Stimulated activated naive CD8-positive, alpha-beta T cell treated with anti-CD3 and anti-CD28 coated beads, Interleukin-15, Interleukin-2, amounts not matched to agents 100 ng/mL and 50 ng/mL, for 24 hours (primary cell): ENCODE measurements around the gene SUGP2.

ENCODE experiments used
- H3K27ac Mint-ChIP-seq: one replicate; pipeline ENCODE4 v1.8.0; 2021; ENCODE audit warnings: mild to moderate bottlenecking, mixed read lengths
- H3K27me3 Mint-ChIP-seq: one replicate; pipeline ENCODE4 v1.8.0; 2021; ENCODE audit warnings: mixed read lengths
- H3K36me3 Mint-ChIP-seq: one replicate; pipeline ENCODE4 v1.8.0; 2021; ENCODE audit warnings: low read depth, mixed read lengths
- H3K4me1 Mint-ChIP-seq: one replicate; pipeline ENCODE4 v1.8.0; 2021; ENCODE audit warnings: low read depth, mixed read lengths
- H3K4me3 Mint-ChIP-seq: one replicate; pipeline ENCODE4 v1.8.0; 2021; ENCODE audit warnings: mild to moderate bottlenecking, mixed read lengths
- H3K9me3 Mint-ChIP-seq: one replicate; pipeline ENCODE4 v1.8.0; 2021; ENCODE audit warnings: mixed read lengths

SUGP2 gene

GRCh38 chr19:19051478-19052213, 18.3 kb upstream of the SUGP2 start:
- H3K36me3 Mint-ChIP-seq = peaks cover 54% of the 10 kb centered on the region
- H3K9me3 Mint-ChIP-seq = no peaks in the 10 kb centered on the region
- no peaks in the 10 kb centered on the region for H3K4me1 Mint-ChIP-seq
- no peak overlapping the region for H3K27ac Mint-ChIP-seq
- H3K4me3 Mint-ChIP-seq = no peak overlapping the region
- no peaks in the 10 kb centered on the region for H3K27me3 Mint-ChIP-seq

- H3K4me1 Mint-ChIP-seq = no peaks in the 10 kb centered on the region
- H3K36me3 Mint-ChIP-seq = peaks cover 51% of the 10 kb centered on the region
- H3K4me3 Mint-ChIP-seq = no peak overlapping the region
- H3K27ac Mint-ChIP-seq = no peak overlapping the region
- no peaks in the 10 kb centered on the region for H3K27me3 Mint-ChIP-seq
- H3K9me3 Mint-ChIP-seq = no peaks in the 10 kb centered on the region
Observed at GRCh38 chr19:19050731-19051130, 17.4 kb upstream of the SUGP2 start.

DNA sequence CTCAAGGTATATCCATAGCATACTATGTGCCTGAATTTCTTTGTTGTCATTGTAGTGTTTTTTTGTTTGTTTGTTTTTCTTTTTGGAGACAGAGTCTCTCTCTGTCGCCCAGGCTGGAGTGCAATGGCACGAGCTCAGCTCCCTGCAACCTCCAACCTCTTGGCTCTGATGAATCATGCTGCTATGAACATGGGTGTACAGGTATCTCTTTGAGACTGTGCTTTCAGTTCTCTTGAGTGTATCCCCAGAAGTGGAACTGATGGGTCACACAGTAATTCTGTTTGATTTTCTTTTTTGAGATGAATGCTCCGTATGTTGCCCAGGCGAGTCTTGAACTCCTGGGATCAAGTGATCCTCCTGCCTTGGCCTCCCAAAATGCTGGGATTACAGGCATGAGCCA, 16.8 kb upstream of the SUGP2 start:
- Mint-ChIP-seq H3K4me1 (no peaks in the 10 kb centered on the region), H3K9me3 (no peaks in the 10 kb centered on the region), H3K4me3 (no peak overlapping the region), H3K27ac (no peak overlapping the region), H3K36me3 (peaks cover 51% of the 10 kb centered on the region), H3K27me3 (no peaks in the 10 kb centered on the region)

- peaks cover 53% of the 10 kb centered on the region for H3K36me3 Mint-ChIP-seq
- no peaks in the 10 kb centered on the region for H3K9me3 Mint-ChIP-seq
- H3K4me1 Mint-ChIP-seq = no peaks in the 10 kb centered on the region
- H3K27ac Mint-ChIP-seq = no peak overlapping the region
- H3K27me3 Mint-ChIP-seq = no peaks in the 10 kb centered on the region
- no peak overlapping the region for H3K4me3 Mint-ChIP-seq
Observed at GRCh38 chr19:19049406-19049805, 16.1 kb upstream of the SUGP2 start.

- Mint-ChIP-seq H3K4me3 (no peak overlapping the region), H3K4me1 (peaks cover 18% of the 10 kb centered on the region), H3K27me3 (no peaks in the 10 kb centered on the region), H3K9me3 (no peaks in the 10 kb centered on the region), H3K27ac (no peak overlapping the region), H3K36me3 (peaks cover 45% of the 10 kb centered on the region)
Observed at GRCh38 chr19:19043881-19044280, 10.6 kb upstream of the SUGP2 start.

DNA sequence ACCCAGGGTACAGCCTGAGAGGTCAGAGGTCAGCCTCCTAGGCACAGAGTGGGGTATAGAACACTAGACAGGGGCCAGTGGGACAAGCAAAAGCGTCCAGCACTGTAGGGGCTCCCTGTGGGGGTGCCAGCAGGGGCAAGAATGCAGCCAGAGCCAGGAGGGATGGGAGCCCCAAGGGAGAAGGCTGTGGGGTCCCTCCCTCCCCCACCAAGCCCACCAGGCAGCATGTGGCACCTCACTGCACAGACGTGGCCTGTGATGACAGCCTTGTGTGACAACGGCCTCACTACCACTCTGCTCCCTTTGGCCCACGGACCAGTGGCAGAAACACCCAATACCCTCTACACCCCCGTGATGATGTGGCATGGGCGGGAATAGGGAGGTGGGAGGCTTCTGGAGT, 10.2 kb upstream of the SUGP2 start:
- Mint-ChIP-seq H3K4me1 (peaks cover 18% of the 10 kb centered on the region), H3K4me3 (no peak overlapping the region), H3K9me3 (no peaks in the 10 kb centered on the region), H3K27ac (no peak overlapping the region), H3K36me3 (peaks cover 42% of the 10 kb centered on the region), H3K27me3 (no peaks in the 10 kb centered on the region)

DNA sequence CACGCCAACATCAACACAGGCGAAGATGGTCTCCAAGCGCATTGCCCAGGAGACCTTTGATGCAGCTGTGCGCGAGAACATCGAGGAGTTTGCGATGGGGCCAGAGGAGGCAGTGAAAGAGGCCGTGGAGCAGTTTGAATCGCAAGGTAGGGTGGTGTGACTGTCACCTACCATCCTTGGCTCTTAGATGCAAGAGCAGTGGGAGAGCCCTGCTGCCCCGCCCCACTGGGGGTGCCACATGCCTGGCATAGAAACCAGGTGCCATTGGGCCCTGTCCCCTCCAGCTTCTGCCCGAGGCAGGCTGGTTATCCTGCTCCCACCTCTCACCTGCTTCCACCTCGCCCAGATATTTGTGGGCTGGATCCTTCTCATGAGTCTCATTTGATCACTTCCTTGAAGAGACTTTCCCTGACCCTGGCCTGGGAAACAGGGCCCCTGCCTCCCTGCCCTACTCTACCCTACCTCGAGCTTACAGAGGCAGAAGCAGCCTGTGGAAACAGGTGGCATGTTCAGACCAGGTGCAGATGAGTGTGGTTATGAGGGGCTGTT, 9.5 kb upstream of the SUGP2 start:
- Mint-ChIP-seq H3K4me3 (no peak overlapping the region), H3K27ac (no peak overlapping the region), H3K27me3 (no peaks in the 10 kb centered on the region), H3K4me1 (peaks cover 18% of the 10 kb centered on the region), H3K9me3 (no peaks in the 10 kb centered on the region), H3K36me3 (peaks cover 39% of the 10 kb centered on the region)

GRCh38 chr19:19040417-19040816, 7.1 kb upstream of the SUGP2 start:
- H3K9me3 Mint-ChIP-seq = no peaks in the 10 kb centered on the region
- no peak overlapping the region for H3K4me3 Mint-ChIP-seq
- no peaks in the 10 kb centered on the region for H3K27me3 Mint-ChIP-seq
- peaks cover 53% of the 10 kb centered on the region for H3K36me3 Mint-ChIP-seq
- peaks cover 29% of the 10 kb centered on the region for H3K4me1 Mint-ChIP-seq
- H3K27ac Mint-ChIP-seq = no peak overlapping the region

GRCh38 chr19:19039901-19040300, 6.6 kb upstream of the SUGP2 start:
- no peaks in the 10 kb centered on the region for H3K9me3 Mint-ChIP-seq
- H3K36me3 Mint-ChIP-seq = peaks cover 48% of the 10 kb centered on the region
- peak overlapping the region; percentile 63 for H3K27ac Mint-ChIP-seq
- no peak overlapping the region for H3K4me3 Mint-ChIP-seq
- no peaks in the 10 kb centered on the region for H3K27me3 Mint-ChIP-seq
- peaks cover 29% of the 10 kb centered on the region for H3K4me1 Mint-ChIP-seq

- Mint-ChIP-seq H3K27me3 (no peaks in the 10 kb centered on the region), H3K4me3 (peak overlapping the region; percentile 91), H3K27ac (peak overlapping the region; percentile 96), H3K4me1 (peaks cover 43% of the 10 kb centered on the region), H3K9me3 (no peaks in the 10 kb centered on the region), H3K36me3 (peaks cover 53% of the 10 kb centered on the region)
Observed at GRCh38 chr19:19034204-19034624, 897 bp upstream of the SUGP2 start.

DNA sequence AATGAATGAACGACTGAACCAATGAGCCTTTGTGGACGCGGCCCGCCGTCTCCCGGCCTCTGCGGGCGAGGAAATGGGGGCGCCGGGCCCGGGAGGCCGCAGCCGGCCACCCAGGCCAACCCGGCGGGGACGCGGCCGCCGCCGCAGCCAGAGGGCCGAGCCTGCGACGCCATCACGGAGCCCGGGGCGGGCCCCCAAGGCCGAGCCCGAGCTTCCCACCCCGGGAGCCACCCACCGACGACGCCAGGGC, 216 bp downstream of the SUGP2 start:
- Mint-ChIP-seq H3K27ac (peak overlapping the region; percentile 95), H3K9me3 (no peaks in the 10 kb centered on the region), H3K4me3 (peak overlapping the region; percentile 96), H3K36me3 (peaks cover 56% of the 10 kb centered on the region), H3K4me1 (peaks cover 40% of the 10 kb centered on the region), H3K27me3 (no peaks in the 10 kb centered on the region)

GRCh38 chr19:19032420-19033175, 719 bp downstream of the SUGP2 start:
- H3K27me3 Mint-ChIP-seq = no peaks in the 10 kb centered on the region
- peak overlapping the region; percentile 96 for H3K4me3 Mint-ChIP-seq
- peaks cover 40% of the 10 kb centered on the region for H3K4me1 Mint-ChIP-seq
- peak overlapping the region; percentile 95 for H3K27ac Mint-ChIP-seq
- no peaks in the 10 kb centered on the region for H3K9me3 Mint-ChIP-seq
- peaks cover 57% of the 10 kb centered on the region for H3K36me3 Mint-ChIP-seq

- Mint-ChIP-seq H3K36me3 (peaks cover 58% of the 10 kb centered on the region), H3K27me3 (no peaks in the 10 kb centered on the region), H3K27ac (peak overlapping the region; percentile 95), H3K4me3 (peak overlapping the region; percentile 96), H3K4me1 (peaks cover 45% of the 10 kb centered on the region), H3K9me3 (no peaks in the 10 kb centered on the region)
Observed at GRCh38 chr19:19031891-19032290, 1.4 kb downstream of the SUGP2 start.

DNA sequence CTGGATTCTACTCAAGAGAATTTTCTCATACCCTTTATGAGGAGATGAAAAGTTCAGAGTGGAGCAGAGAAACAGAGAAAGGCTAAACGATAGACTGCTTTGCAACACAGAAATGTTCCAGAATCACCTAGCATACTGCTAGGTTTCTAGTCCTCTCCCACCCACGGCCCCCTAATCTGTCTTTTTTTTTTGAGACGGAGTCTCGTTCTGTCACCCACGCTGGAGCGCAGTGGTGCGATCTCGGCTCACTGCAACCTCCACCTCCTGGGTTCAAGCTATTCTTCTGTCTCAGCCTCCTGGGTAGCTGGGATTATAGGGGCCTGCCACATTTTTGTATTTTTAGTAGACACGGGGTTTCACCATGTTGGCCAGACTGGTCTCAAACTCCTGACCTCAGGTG, 4.8 kb downstream of the SUGP2 start:
- Mint-ChIP-seq H3K9me3 (no peaks in the 10 kb centered on the region), H3K4me3 (no peak overlapping the region), H3K27me3 (no peaks in the 10 kb centered on the region), H3K27ac (no peak overlapping the region), H3K36me3 (peaks cover 69% of the 10 kb centered on the region), H3K4me1 (peaks cover 30% of the 10 kb centered on the region)

DNA sequence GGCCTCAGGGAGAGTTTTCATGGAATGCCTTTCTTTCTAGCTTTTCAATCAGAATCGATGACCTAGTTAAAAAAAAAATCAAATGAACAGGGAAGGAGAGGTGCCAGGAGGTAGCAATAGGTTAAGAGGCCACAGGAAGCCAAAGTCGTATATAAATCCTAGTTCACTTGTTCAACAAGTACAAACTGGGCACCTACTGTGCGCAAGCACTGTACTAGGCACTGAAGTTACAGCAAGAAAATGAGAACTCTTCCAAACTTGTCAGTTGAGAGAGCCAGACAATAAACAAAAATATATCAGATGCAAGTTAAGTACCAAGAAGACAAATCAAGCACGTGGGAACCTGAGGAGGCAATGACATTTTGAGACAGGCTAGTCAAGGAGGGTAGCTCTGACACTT, 6.1 kb downstream of the SUGP2 start:
- no peak overlapping the region for H3K27ac Mint-ChIP-seq
- H3K9me3 Mint-ChIP-seq = no peaks in the 10 kb centered on the region
- peaks cover 76% of the 10 kb centered on the region for H3K36me3 Mint-ChIP-seq
- H3K27me3 Mint-ChIP-seq = no peaks in the 10 kb centered on the region
- no peak overlapping the region for H3K4me3 Mint-ChIP-seq
- peaks cover 37% of the 10 kb centered on the region for H3K4me1 Mint-ChIP-seq
